GM12872 (cell line): Measurements from ENCODE around the gene PEX16.
A peak's percentile ranks its signal among the peaks of the same experiment; 100 is the strongest.

Experiments used
- CTCF ChIP-seq: IDR thresholded peaks from 3 replicates; pipeline ENCODE4 v1.5.1; 2011; ENCODE audit warnings: low read depth, mild to moderate bottlenecking, low read length, moderate library complexity; ENCODE audit not compliant: insufficient read depth

PEX16 gene

DNA sequence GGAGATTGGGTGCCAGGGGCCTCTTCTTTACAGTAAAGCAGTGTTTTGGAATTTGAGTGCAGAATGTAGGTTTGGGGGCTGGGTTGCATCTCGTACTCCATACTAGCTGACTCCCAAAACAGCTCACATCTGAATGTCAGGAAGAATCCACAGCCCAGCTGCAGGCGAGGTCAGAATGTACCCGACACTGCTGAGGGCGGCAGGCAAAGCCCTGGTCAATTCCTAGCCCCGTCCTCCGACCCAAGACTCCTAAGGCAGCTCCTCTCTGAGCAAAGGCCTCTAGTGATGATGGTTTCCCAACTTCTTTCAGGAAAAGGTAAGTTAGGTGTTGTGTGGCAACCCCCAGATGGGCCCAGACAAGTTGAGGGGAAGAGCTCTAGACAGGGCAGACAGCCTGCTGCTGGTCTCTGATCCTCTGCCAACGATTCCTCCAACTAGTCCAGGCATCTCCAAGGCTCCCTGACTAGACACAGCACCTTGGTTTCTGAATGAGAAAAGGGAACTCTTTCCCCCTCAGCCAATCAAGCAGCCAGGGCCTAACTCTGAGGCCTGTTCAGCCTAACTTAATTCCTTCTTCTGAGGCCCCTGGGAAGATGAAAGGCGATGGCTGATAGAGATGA lies 13.4 kb upstream of the PEX16 start:
- no peak for TF ChIP-seq CTCF

DNA sequence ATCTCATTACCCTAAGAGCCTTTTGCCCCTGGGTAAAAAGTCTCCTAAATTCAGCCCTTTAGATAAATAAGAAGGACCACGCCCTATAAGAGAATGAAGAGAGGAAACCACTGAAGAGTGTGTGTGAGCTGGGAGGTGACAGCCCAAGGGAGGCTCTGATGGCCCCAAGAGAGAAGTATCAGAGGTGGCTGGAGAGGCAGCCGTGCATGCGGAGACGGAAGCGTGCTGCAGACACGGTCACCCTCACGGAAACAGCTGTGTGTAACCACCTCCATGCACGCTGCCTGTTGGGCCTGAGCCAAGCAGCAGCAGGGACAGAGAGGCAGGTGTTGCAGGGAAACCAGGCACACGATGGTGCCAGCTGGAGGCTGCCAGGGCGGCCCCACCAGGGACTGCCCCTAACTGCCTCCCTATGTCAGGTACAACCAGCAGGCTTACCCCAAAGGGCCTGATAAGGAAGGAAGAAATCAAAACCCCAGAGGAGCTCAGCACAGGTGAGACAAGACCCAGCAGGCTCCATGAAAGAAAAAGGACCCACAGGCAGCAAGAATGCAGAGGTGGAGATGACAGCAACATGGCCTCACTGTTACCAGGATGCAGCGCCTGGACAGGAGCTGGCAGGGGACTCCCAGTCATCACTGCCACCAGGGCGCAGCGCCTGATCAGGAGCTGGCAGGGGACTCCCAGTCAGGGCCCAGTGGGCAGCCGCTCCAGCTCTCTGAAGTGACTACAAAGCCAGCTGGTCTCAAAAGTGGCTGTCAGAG lies 12.5 kb upstream of the PEX16 start:
- no peak for TF ChIP-seq CTCF

GRCh38 chr11:45929486-45930030 lies 11.9 kb upstream of the PEX16 start:
- 0 out of 3 replicates have a peak, but pooled peaks have one; percentile 6 for TF ChIP-seq CTCF

DNA sequence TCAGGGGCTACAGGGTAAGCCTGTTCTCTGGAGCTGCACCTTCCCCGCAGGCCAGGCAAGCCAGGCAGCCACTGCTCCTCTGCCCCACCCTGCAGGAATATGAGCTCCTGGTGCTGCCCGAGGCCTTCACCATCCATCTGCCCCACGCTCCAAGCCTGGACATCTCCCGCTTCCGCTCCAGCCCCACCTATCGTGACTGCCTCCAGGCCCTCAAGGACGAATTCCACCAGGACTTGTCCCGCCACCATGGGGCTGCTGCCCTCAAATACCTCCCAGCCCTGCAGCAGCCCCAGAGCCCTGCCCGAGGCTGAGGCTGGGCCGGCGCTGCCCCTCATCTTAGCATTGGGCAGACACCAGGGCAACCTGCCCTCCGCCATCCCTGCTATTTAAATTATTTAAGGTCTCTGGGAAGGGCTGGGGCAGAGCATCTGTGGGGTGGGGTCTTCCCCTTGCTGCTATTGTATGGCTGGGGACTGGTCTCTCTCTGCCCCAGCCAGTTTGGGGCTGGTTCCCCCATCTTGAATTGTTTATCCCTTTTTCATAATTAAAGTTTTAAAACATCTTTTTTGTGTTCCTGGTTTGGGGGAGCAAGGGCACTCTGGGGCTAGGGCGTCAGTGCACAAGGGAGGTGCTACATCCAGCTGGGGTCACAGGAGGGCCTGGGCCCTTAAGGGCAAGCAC lies 11.0 kb upstream of the PEX16 start:
- TF ChIP-seq CTCF = no peak

DNA sequence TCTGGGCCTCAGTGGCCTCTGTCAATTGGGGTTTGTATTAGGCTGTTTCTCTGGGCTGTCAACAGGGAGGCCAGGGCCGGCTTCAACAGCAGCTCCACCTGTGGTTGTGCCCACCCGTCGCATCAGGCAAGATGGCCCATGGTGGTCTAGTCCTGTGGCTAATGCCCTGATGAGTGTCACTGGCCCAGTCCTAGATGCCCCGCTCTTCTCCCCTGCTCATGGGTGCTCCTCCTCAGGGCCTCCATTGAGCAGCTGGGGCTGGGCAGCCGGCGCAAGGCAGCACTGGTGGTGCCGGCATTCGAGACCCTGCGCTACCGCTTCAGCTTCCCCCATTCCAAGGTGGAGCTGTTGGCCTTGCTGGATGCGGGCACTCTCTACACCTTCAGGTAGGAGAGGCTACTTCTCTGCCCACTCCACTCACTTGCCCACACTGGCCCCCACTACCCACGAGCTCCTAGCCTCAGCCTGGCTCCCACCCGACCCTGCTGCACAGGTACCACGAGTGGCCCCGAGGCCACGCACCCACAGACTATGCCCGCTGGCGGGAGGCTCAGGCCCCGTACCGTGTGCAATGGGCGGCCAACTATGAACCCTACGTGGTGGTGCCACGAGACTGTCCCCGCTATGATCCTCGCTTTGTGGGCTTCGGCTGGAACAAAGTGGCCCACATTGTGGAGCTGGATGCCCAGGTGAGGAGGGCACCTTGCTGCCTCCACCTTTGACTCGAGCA lies 10.2 kb upstream of the PEX16 start:
- TF ChIP-seq CTCF = no peak

GRCh38 chr11:45927332-45927683 lies 9.6 kb upstream of the PEX16 start:
- TF ChIP-seq CTCF = no peak
